GM12891 (cell line): ENCODE data around the gene RPS6KA1.

Experiments
- PAX5 ChIP-seq: IDR thresholded peaks from 2 replicates; pipeline ENCODE4 v1.6.1; 2011; ENCODE audit warnings: low read length, moderate library complexity, mild to moderate bottlenecking; ENCODE audit not compliant: insufficient read depth, severe bottlenecking
- POLR2A ChIP-seq: IDR thresholded peaks from 2 replicates; pipeline ENCODE4 v1.6.1; 2011; ENCODE audit warnings: low read depth, low read length, control low read depth
- POLR2AphosphoS5 ChIP-seq: IDR thresholded peaks from 2 replicates; pipeline ENCODE4 v1.6.1; 2011; ENCODE audit warnings: low read depth, low read length, control low read depth
- POU2F2 ChIP-seq: IDR thresholded peaks from 2 replicates; pipeline ENCODE4 v1.6.1; 2011; ENCODE audit warnings: low read depth, mild to moderate bottlenecking, control low read depth, low read length, moderate library complexity
- SPI1 ChIP-seq: IDR thresholded peaks from 2 replicates; pipeline ENCODE4 v1.6.1; 2011; ENCODE audit warnings: low read depth, low read length, control low read depth
- TAF1 ChIP-seq: IDR thresholded peaks from 2 replicates; pipeline ENCODE4 v1.6.1; 2011; ENCODE audit warnings: low read depth, low read length, control low read depth

GRCh38 chr1:26536521-26536920 is 7.0 kb downstream of the RPS6KA1 start:
- TF ChIP-seq POLR2A (no peak), POLR2AphosphoS5 (no peak), SPI1 (no peak), TAF1 (no peak), PAX5 (no peak), POU2F2 (no peak)
